HCT116 (cell line): ENCODE data around the gene REEP3. TPM values are rescaled to one million over a fixed set of nuclear protein-coding genes. Genes with fewer than 3 reads are reported as not detected.

ENCODE experiments used
- ATAC-seq: fragments of 200-7000 bp; cut with Tn5 transposase; 2 replicates; pipeline ENCODE4 v1.9.1; 2020; ENCODE audit warnings: mild to moderate bottlenecking, moderate library complexity
- BruUV-seq: library from RNA; stranded (reverse); fragments of 400-500 nt; replicated peaks from 2 replicates; lab custom pipeline; 2021; lab: Mats Ljungman, UMichigan
- CTCF ChIA-PET: fragments of 300-600 bp; sonication (Branson Sonifier 250); formaldehyde crosslinking; loops from one replicate; lab custom pipeline; 2021; ENCODE audit warnings: antibody characterized with exemption; lab: Charles Lee
- POLR2A ChIA-PET: fragments of 300-600, 350-600 bp; sonication (Branson Sonifier 250); formaldehyde crosslinking; loops from one replicate; lab custom pipeline; 2021; ENCODE audit warnings: antibody characterized with exemption; lab: Charles Lee
- RAD21 ChIA-PET, 2 experiments: fragments of 300-600 bp; sonication (Branson Sonifier 250); formaldehyde crosslinking; loops; one replicate each; lab custom pipeline; 2023; ENCODE audit warnings: low total read pairs in 2 of 2; ENCODE audit not compliant: uncharacterized antibody in 2 of 2, unreplicated experiment in 2 of 2, low non-redundant PET in 1 of 2; lab: Charles Lee
- DNase-seq: peaks from one replicate; pipeline ENCODE4 v3.0.0-alpha.2; 2010; ENCODE audit warnings: low read depth, low spot score
- H2AFZ ChIP-seq: fragments of 200-600 bp; shearing (Covaris generic), sonication (generic); 2 replicates; pipeline ENCODE4 v1.6.1; 2017; ENCODE audit warnings: low read depth, mixed run types, mixed read lengths, antibody characterized with exemption, low read length; ENCODE audit not compliant: poor library complexity, severe bottlenecking
- H3K27ac ChIP-seq: 2 replicates; pipeline ENCODE4 v1.5.1; 2012; ENCODE audit warnings: low read depth, low read length
- H3K27me3 ChIP-seq: fragments of 200-600 bp; sonication (generic); 2 replicates; pipeline ENCODE4 v1.6.1; 2016; ENCODE audit warnings: mixed run types, low read length, mixed read lengths; ENCODE audit not compliant: insufficient read depth
- H3K36me3 ChIP-seq, 2 experiments: fragments of 200-500 bp in 1 of 2; fragments of 200-600 bp in 1 of 2; sonication (Bioruptor generic) in 1 of 2; sonication (generic) in 1 of 2; 2 replicates each; pipeline versions ENCODE4 v1.5.1 to v1.6.1; 2014 to 2016; ENCODE audit warnings: low read length in 2 of 2, inconsistent platforms in 1 of 2, mixed read lengths in 1 of 2, mixed run types in 1 of 2; ENCODE audit not compliant: insufficient read depth in 2 of 2, control insufficient read depth in 1 of 2
- H3K4me1 ChIP-seq, 2 experiments: fragments of 200-600 bp in 1 of 2; sonication (generic) in 1 of 2; 2 replicates each; pipeline versions ENCODE4 v1.5.1 to v1.6.1; 2012 to 2017; ENCODE audit warnings: low read length in 2 of 2, inconsistent platforms in 1 of 2, mild to moderate bottlenecking in 1 of 2, mixed read lengths in 1 of 2, mixed run types in 1 of 2, moderate library complexity in 1 of 2; ENCODE audit not compliant: insufficient read depth in 2 of 2, control insufficient read depth in 1 of 2
- H3K4me2 ChIP-seq: fragments of 200-600 bp; sonication (generic); 2 replicates; pipeline ENCODE4 v1.6.1; 2017; ENCODE audit warnings: mixed run types, low read length, mixed read lengths
- H3K4me3 ChIP-seq, 2 experiments: fragments of 200-600 bp in 1 of 2; sonication (generic) in 1 of 2; replicated peaks in 1 of 2; 2 replicates each; pipeline ENCODE4 v1.5.1; 2011 to 2016; ENCODE audit warnings: low read length in 2 of 2, control low read depth in 1 of 2, low read depth in 1 of 2, mild to moderate bottlenecking in 1 of 2, mixed read lengths in 1 of 2, mixed run types in 1 of 2
- H3K79me2 ChIP-seq: fragments of 200-600 bp; sonication (generic); 2 replicates; pipeline ENCODE4 v1.6.1; 2017; ENCODE audit warnings: mild to moderate bottlenecking, mixed run types, low read length, moderate library complexity, mixed read lengths; ENCODE audit not compliant: insufficient read depth
- H3K9ac ChIP-seq: fragments of 200-600 bp; sonication (generic); 2 replicates; pipeline ENCODE4 v1.6.1; 2016; ENCODE audit warnings: low read length, mixed read lengths
- H3K9me2 ChIP-seq: fragments of 200-600 bp; sonication (generic), shearing (Covaris generic); 2 replicates; pipeline ENCODE4 v1.6.1; 2017; ENCODE audit warnings: mixed run types, mild to moderate bottlenecking, moderate library complexity; ENCODE audit not compliant: insufficient read depth
- H3K9me3 ChIP-seq, 2 experiments: fragments of 200-500 bp in 1 of 2; fragments of 200-600 bp in 1 of 2; sonication (Bioruptor generic) in 1 of 2; sonication (generic) in 1 of 2; 2 replicates each; pipeline ENCODE4 v1.6.1; 2014 to 2017; ENCODE audit warnings: low read length in 2 of 2, mixed read lengths in 2 of 2, inconsistent platforms in 1 of 2, low read depth in 1 of 2, mild to moderate bottlenecking in 1 of 2, mixed run types in 1 of 2, moderate library complexity in 1 of 2; ENCODE audit not compliant: control insufficient read depth in 1 of 2, insufficient read depth in 1 of 2
- H4K20me1 ChIP-seq: fragments of 200-600 bp; sonication (generic), shearing (Covaris generic); 2 replicates; pipeline ENCODE4 v1.6.1; 2017; ENCODE audit warnings: mixed run types, mild to moderate bottlenecking, moderate library complexity; ENCODE audit not compliant: insufficient read depth
- CBX3 ChIP-seq: IDR thresholded peaks from 2 replicates; pipeline ENCODE4 v1.6.1; 2012; ENCODE audit warnings: low read depth
- CEBPB ChIP-seq: IDR thresholded peaks from 2 replicates; pipeline ENCODE4 v1.6.1; 2012; ENCODE audit warnings: low read depth
- CTCF ChIP-seq, 3 experiments: fragments of 200-600 bp in 1 of 3; sonication (generic) in 1 of 3; IDR thresholded peaks in 2 of 3; conservative IDR thresholded peaks in 1 of 3; 2 replicates each; pipeline ENCODE4 v1.5.1; 2012 to 2017; ENCODE audit warnings: low read depth in 2 of 3, low read length in 2 of 3, antibody characterized with exemption in 1 of 3, borderline replicate concordance in 1 of 3, control low read depth in 1 of 3, mild to moderate bottlenecking in 1 of 3, mixed read lengths in 1 of 3, mixed run types in 1 of 3, moderate library complexity in 1 of 3; ENCODE audit not compliant: insufficient read depth in 1 of 3
- EGR1 ChIP-seq: IDR thresholded peaks from 2 replicates; pipeline ENCODE4 v1.6.1; 2012; ENCODE audit warnings: low read depth
- ELF1 ChIP-seq: IDR thresholded peaks from 2 replicates; pipeline ENCODE4 v1.6.1; 2012; ENCODE audit warnings: low read depth, borderline replicate concordance
- EZH2 ChIP-seq: fragments of 200-600 bp; sonication (generic); IDR thresholded peaks from 2 replicates; pipeline ENCODE4 v1.6.1; 2017; ENCODE audit warnings: antibody characterized with exemption, mixed run types
- EZH2phosphoT487 ChIP-seq: fragments of 200-600 bp; IDR thresholded peaks from 2 replicates; pipeline ENCODE4 v1.6.1; 2018; ENCODE audit warnings: antibody characterized with exemption, borderline replicate concordance
- FOSL1 ChIP-seq: IDR thresholded peaks from 2 replicates; pipeline ENCODE4 v1.6.1; 2012; ENCODE audit warnings: low read depth
- JUND ChIP-seq: IDR thresholded peaks from 2 replicates; pipeline ENCODE4 v1.6.1; 2012
- POLR2A ChIP-seq: IDR thresholded peaks from 2 replicates; pipeline ENCODE4 v1.7.0; 2011; ENCODE audit warnings: borderline replicate concordance; ENCODE audit not compliant: insufficient read depth, insufficient read length; ENCODE audit errors: extremely low read depth
- POLR2AphosphoS5 ChIP-seq: IDR thresholded peaks from 2 replicates; pipeline ENCODE4 v1.6.1; 2011; ENCODE audit warnings: mild to moderate bottlenecking, low read depth, low read length, moderate library complexity
- RAD21 ChIP-seq: IDR thresholded peaks from 2 replicates; pipeline ENCODE4 v1.6.1; 2012; ENCODE audit warnings: low read depth, mild to moderate bottlenecking
- SIN3A ChIP-seq: IDR thresholded peaks from 2 replicates; pipeline ENCODE4 v1.6.1; 2012; ENCODE audit warnings: low read depth
- SP1 ChIP-seq: IDR thresholded peaks from 2 replicates; pipeline ENCODE4 v1.6.1; 2012; ENCODE audit warnings: low read depth
- SRF ChIP-seq: IDR thresholded peaks from 2 replicates; pipeline ENCODE4 v1.6.1; 2012; ENCODE audit warnings: low read depth
- TCF7L2 ChIP-seq: IDR thresholded peaks from 2 replicates; pipeline ENCODE4 v1.7.0; 2011; ENCODE audit warnings: borderline replicate concordance, inconsistent platforms; ENCODE audit not compliant: insufficient read depth, insufficient read length; ENCODE audit errors: extremely low read depth
- YY1 ChIP-seq: IDR thresholded peaks from 2 replicates; pipeline ENCODE4 v1.6.1; 2011; ENCODE audit warnings: low read length, low read depth, moderate library complexity, mild to moderate bottlenecking; ENCODE audit not compliant: insufficient replicate concordance; ENCODE audit errors: extremely low read depth
- intact Hi-C: fragments of 100-400 bp; cut with micrococcal nuclease; formaldehyde crosslinking; loops from 2 replicates; pipeline ENCODE4 v1.10.0; 2022
- total RNA-seq: library from RNA; stranded (reverse); gene quantifications from one replicate; pipeline ENCODE4 v1.2.1, GENCODE V29; 2021; ENCODE audit not compliant: unreplicated experiment
- TF ChIP-seq, protein P1 (sequence below): IDR thresholded peaks from 2 replicates; pipeline ENCODE4 v1.6.1; 2012; ENCODE audit warnings: low read depth
- TF ChIP-seq, protein P2 (sequence below): IDR thresholded peaks from 2 replicates; pipeline ENCODE4 v1.6.1; 2011; ENCODE audit warnings: mild to moderate bottlenecking, low read length, moderate library complexity; ENCODE audit not compliant: insufficient replicate concordance; ENCODE audit errors: extremely low read depth
- TF ChIP-seq, protein P3 (sequence below): IDR thresholded peaks from 2 replicates; pipeline ENCODE4 v1.6.1; 2012

Gene REEP3
- total RNA-seq, 1 experiment from 2014 or later = 41.3 TPM

GRCh38 chr10:63563623-63564022, 42.4 kb downstream of the REEP3 start:
- Histone ChIP-seq H3K79me2 (peaks cover 75% of the 10 kb centered on the region), H2AFZ (no peak overlapping the region), H3K36me3 (no peaks in the 10 kb centered on the region; a peak in 1 of 4 replicates), H3K27ac (no peak overlapping the region), H3K4me1 (no peaks in the 10 kb centered on the region), H3K4me2 (no peak overlapping the region), H3K4me3 (no peak overlapping the region), H3K9me2 (no peaks in the 10 kb centered on the region), H3K9ac (no peak overlapping the region), H3K9me3 (no peaks in the 10 kb centered on the region), H4K20me1 (no peaks in the 10 kb centered on the region; the same call in 1 of the 2 replicates), H3K27me3 (no peaks in the 10 kb centered on the region)
- intact Hi-C loops = no loop called here
- ChIA-PET RAD21 (no interaction called here), CTCF (no interaction called here), POLR2A (no interaction called here)
- DNase-seq (no peak), ATAC-seq (no peak)
- TF ChIP-seq EZH2 (no peak), SIN3A (no peak), YY1 (no peak), TCF7L2 (no peak), FOSL1 (no peak), SP1 (no peak), JUND (no peak), EZH2phosphoT487 (no peak), CEBPB (no peak), CBX3 (no peak), ELF1 (no peak), POLR2A (no peak), POLR2AphosphoS5 (no peak), SRF (no peak), RAD21 (no peak), CTCF (IDR thresholded peaks at IDR 0.05 in 2 of 3, conservative IDR thresholded peaks at IDR 0.05 in 1 of 3; ENCODE audit: borderline replicate concordance in 1 of 3, insufficient read depth in 1 of 3, low read depth in 2 of 3, low read length in 2 of 3) (no peak), EGR1 (no peak)
- TF ChIP-seq, protein P1, sequence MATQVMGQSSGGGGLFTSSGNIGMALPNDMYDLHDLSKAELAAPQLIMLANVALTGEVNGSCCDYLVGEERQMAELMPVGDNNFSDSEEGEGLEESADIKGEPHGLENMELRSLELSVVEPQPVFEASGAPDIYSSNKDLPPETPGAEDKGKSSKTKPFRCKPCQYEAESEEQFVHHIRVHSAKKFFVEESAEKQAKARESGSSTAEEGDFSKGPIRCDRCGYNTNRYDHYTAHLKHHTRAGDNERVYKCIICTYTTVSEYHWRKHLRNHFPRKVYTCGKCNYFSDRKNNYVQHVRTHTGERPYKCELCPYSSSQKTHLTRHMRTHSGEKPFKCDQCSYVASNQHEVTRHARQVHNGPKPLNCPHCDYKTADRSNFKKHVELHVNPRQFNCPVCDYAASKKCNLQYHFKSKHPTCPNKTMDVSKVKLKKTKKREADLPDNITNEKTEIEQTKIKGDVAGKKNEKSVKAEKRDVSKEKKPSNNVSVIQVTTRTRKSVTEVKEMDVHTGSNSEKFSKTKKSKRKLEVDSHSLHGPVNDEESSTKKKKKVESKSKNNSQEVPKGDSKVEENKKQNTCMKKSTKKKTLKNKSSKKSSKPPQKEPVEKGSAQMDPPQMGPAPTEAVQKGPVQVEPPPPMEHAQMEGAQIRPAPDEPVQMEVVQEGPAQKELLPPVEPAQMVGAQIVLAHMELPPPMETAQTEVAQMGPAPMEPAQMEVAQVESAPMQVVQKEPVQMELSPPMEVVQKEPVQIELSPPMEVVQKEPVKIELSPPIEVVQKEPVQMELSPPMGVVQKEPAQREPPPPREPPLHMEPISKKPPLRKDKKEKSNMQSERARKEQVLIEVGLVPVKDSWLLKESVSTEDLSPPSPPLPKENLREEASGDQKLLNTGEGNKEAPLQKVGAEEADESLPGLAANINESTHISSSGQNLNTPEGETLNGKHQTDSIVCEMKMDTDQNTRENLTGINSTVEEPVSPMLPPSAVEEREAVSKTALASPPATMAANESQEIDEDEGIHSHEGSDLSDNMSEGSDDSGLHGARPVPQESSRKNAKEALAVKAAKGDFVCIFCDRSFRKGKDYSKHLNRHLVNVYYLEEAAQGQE = no peak
- TF ChIP-seq, protein P2, sequence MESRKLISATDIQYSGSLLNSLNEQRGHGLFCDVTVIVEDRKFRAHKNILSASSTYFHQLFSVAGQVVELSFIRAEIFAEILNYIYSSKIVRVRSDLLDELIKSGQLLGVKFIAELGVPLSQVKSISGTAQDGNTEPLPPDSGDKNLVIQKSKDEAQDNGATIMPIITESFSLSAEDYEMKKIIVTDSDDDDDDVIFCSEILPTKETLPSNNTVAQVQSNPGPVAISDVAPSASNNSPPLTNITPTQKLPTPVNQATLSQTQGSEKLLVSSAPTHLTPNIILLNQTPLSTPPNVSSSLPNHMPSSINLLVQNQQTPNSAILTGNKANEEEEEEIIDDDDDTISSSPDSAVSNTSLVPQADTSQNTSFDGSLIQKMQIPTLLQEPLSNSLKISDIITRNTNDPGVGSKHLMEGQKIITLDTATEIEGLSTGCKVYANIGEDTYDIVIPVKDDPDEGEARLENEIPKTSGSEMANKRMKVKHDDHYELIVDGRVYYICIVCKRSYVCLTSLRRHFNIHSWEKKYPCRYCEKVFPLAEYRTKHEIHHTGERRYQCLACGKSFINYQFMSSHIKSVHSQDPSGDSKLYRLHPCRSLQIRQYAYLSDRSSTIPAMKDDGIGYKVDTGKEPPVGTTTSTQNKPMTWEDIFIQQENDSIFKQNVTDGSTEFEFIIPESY = no peak
- TF ChIP-seq, protein P3, sequence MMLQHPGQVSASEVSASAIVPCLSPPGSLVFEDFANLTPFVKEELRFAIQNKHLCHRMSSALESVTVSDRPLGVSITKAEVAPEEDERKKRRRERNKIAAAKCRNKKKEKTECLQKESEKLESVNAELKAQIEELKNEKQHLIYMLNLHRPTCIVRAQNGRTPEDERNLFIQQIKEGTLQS = no peak
- BruUV-seq = no TSS peak
